Activated T-cell treated with anti-CD3 and anti-CD28 coated beads, Interleukin-2, amount 50 U/mL, for 48 hours (primary cell): ENCODE results near the gene ASF1B.
A peak's percentile ranks its signal among the peaks of the same experiment; 100 is the strongest.
"Not testable (repeated sequence)": the region's sequence is repeated elsewhere in the genome, so short reads cannot be mapped to it uniquely, and the experiment has no call there.

Source experiments
- DNase-seq, 2 experiments: peaks; one replicate each; pipeline ENCODE4 v3.0.0-alpha.2; 2020

Gene ASF1B

DNA sequence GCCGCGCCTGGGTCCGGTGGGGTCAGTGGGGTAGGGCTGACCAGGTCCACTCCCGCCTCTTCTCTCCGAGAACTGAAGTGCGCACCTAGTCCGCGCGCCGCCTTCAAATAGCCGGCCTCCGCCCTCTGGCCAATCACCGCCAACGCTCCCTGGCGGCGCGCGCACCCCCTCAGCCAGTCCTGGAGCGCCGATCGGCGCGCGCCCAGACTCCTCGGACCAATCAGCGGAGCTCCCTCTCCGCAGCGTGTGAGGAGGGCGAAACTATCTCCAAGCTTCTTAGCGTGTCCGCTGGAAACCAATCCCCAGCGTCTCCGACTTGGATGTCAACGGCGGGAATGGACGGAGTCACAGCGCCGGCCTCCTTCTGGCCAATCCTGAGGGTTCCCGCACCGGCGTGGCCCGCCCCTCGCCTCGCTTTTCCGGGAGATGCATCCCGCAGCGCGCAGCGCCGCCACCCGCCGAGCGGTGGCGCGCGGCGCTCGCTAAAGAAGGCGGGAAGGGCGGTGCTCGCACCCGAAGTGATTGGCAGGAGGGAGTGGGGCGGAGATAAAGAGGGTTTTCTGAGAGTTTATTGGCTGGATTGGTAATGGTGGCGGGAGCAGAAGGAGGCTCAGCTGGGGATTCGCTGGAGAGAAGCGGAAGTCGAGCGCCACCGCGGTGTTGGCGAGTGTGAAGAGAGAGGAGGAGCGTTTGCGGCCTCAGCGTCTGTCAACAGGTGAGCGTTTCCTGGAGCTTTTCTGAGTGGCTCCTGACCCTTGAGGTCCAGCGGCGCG is at the start of gene ASF1B:
Gene ASF1B (minus strand): TSS at position 81 of the 773 bp plus-strand sequence. CDS start 133 bp downstream, outside the sequence.
- DNase-seq: peak; percentile 97 to 98

DNA sequence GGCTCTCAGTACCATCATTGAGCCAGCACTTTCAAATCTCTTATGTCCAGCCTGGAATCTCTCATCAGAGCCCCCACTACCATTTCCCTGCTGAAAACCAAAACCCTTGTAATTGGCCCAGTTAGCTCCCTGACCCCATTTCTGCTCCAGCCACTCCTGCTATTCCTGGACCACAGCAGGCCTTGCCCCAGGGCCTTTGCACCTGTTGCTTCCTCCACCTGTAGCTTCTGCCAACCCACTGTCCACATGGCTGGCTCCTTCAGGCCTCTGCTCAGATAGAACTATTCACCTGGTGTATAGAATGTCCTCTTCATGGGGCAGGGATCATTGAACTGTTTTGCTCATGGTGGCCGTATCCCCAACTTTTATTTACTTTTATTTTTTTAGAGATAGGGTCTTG is 49.3 kb upstream of the ASF1B start:
- DNase-seq: not testable (repeated sequence)

- DNase-seq: no peak
Measured at GRCh38 chr19:14185158-14185557, 48.8 kb upstream of the ASF1B start.

- DNase-seq: no peak
Measured at GRCh38 chr19:14183741-14184350, 47.5 kb upstream of the ASF1B start.

DNA sequence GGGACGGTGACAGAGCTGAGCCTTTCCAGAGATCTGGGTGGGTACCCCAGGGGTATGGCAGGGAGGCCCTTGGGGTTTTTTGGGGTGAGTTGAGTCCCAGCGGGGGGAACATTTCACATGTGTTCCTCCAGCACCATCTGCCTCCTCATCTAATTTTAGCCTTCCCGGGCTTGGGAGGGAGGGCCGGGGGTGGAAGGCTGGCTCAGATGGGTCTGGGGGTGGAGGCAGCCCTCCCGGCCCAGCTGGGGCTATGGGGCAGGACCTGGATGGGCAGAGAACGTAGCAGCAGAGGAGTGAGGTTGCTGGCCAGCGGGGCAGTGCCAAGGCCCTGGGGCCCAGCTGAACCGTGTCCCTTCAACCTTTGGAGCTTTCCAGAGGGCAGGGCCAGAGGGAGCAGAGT is 46.1 kb upstream of the ASF1B start:
- DNase-seq: no peak

DNA sequence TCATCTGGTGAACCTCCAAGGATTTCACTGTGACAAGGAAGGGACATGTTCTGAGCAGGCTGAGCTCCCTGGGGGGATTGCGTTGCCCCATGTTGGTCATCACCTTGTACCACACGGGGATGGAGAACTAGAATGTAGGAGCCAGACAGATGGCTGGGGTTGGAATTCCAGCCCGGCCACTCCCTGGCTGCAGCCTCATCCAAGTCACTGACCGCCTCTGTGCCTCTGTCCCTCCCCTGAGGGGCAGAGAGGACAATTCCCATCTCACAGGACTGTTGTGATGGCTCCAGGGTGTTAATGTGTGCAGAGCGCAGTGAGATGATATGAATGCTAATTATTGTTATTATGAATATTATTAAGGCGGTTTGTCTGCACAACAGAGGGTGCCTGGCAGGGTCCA is 45.5 kb upstream of the ASF1B start:
- no peak for DNase-seq

DNA sequence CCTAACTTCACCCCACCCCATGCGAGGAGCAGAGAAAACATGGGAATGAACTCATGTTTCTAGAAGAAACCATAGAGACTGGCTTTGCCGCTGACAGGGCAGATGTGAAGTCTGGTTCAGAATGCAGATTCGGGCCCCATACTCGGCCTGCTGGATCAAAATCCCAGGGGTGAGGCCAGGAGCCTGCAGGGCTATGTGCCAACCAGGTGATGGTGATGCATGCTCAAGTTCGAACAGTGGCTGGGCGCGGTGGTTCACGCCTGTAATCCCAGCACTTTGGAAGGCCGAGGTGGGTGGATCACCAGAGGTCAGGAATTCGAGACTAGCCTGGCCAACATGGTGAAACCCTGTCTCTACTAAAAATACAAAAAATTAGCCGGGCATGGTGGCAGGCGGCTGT is 44.8 kb upstream of the ASF1B start:
- not testable (repeated sequence) for DNase-seq

- no peak for DNase-seq
Measured at GRCh38 chr19:14177496-14178074, 41.2 kb upstream of the ASF1B start.

DNA sequence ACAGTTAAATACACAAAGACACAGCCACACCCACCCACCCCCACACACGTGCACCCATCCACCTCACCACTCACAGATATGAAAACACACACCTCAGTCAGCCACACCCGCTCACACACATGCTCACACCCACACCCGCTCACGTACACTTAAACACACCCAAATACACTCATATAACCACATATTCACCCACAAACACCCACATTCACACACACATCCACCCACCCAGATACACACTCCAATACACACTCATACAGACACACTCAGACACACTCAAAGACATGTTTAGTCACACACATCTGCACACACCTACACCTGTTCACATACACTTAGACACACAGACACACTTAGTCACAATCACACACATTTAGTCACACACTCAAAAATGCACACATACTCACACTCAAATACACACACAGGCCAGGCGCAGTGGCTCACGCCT is 39.0 kb upstream of the ASF1B start:
- DNase-seq: no peak

DNA sequence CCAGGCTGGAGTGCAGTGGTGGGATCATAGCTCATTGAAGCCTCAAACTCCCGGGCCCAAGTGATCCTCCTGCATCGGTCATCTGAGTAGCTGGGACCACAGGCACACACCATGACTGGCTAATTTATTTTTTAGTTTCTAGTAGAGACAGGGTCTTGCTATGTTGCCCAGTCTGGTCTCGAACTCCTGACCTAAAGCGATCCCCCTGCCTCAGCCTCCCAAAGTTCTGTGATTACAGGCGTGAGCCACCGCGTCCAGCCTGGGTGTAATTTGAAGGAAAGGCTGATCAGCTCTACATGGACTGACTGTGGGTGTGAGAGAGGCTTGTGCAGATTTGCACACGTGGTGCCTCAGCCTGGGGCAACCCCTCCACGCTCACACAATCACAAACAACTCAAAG is 38.5 kb upstream of the ASF1B start:
- DNase-seq: no peak

DNA sequence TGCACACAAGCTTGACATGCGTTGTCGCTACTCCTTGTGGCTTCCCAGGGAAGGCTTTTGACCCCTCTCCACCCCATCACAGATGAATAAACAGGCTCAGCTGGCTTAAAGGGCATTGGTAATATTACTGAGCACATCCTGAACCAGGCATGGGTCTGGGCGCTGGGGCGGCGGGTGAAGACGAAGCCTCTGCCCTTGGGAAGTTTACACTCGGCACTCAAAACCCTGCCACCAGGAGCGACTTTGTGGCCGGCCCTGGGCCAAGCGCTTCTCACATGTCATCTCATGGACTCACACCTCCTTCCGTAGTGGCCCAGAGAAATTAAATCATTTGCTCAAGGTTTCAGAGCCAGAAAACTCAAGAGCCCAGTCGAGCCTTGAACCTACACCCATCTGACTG is 32.6 kb upstream of the ASF1B start:
- DNase-seq: no peak

- DNase-seq: no peak
Measured at GRCh38 chr19:14168259-14168972, 32.0 kb upstream of the ASF1B start.

DNA sequence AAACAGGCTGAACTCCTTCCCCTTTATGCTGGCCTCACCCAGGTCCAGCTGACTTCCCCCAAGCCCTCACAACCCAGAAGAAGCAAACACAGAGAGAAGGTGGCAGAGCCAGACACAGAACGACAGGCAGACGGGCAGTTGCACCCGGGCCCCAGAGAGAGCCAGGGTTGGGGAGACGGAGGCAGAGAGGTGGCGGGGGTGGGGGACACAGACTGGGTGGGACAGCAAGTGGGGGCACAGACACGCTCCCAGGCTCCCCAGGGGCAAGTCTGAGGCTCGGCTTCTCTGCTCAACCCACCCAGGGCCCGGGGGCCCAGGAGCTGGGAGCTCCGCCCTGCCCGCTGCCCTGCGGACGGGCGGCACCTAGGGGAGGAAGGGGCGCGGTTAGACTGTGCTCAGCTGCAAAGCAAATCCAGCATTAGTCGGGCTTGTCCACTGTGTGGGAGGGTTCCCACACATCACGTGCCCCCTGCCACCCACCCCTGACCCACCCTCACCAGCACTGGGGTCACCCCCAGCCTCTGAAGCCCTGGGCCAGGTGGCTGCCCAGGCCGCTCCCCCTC is 31.3 kb upstream of the ASF1B start:
- peak; percentile 30 to 33 for DNase-seq

- DNase-seq: peak in 1 of 2 experiments; percentile 26
Measured at GRCh38 chr19:14166999-14167575, 30.7 kb upstream of the ASF1B start.

DNA sequence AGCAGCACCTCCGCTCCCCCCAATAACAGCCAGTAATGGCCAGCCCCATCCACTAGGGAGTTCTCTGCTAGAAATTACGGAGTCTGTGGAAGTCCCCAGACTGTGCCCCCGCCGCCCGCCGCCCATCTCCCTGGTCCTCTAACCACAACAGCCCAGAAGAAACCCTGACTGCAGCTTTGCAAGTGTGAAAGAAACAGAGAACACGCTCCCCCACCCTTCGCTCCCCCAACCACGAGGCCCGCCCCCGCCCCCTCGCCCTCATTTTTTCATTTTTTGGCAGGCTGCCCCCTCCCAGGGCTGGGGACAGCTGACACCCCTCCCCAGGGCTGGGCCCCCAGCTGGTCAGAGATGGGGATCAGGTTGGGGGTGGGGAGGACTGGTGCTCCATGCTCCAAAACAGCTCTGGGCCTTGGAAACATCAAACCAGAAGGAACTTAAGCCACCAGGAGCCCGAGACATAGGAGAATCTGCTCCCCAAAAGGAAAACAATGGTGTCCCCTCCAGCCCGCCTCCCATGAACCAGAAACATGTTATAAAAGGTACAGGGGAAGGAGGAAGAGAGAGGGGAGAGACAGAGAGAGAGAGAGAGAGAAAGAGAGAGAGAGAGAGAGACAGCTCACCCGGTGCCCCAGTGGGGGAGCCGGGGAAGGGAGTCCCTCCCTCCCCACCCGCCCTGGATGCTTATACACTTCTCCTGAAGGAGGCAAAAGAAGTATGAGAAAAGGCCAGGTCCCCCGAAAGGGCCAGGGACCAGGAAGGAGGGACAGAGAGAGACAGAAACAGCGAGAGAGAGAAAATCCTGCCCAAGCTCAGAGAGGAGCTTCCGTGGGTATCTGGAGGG is 29.8 kb upstream of the ASF1B start:
- peak; percentile 32 to 35 for DNase-seq

DNA sequence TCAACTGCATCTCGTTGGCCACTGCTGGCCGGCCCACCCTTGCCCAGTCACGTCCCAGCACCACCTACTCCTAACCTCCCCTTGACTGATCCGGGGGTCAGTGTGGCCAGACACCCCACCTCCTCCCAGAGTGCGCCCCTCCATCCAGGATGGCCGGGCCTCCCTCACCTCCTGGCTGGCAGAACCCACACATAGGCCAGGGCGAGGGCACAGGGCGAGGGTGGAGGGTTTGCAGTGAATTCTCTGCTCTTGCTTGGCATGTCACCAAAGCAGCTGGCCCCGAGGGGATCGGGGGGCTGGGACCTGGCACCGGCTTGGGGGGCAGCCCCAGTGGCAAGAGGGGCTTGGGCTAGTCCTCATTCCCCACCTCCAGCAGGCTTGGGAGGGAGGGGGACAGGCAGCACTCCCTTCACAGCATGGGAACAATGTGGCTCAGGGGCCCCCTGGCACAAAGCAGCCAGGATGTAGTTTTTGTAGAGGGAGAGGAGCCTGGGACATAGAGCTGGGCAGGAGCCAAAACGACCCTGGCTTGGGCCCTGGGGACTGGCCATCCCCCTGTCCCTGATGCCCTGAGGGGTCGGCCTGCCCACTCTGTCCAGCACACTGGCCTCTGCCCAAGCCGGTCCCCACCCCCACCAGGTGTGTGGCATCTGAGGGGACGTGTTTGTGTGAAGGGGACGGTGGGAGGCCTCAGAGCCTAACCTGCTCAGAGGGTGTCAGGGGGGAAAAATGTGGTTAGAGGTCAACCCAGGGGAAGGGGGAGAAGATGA is 28.5 kb upstream of the ASF1B start:
- DNase-seq: no peak

- no peak for DNase-seq
Measured at GRCh38 chr19:14164082-14164481, 27.7 kb upstream of the ASF1B start.

GRCh38 chr19:14162871-14163297 is 26.5 kb upstream of the ASF1B start:
- no peak for DNase-seq

DNA sequence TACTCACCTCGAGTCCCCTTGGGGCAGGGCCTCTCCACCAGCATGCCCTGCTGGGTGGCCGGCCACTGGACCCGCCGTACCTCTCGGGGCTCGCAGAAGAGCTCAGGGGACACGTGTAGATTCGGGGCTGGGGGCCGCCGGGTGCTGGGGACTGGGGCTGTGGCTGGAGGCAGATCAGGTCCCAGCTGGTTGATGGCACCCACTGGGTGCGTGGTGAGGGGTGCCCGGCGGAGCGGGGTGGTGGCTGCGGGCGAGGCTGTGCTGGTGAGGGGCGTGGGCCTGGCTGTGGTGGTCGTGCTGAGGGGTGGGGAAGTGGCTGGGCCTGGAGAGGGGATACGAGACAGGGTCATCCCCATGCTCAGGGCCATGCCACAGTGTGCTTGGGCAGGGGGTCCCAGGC is 24.9 kb upstream of the ASF1B start:
- no peak for DNase-seq

GRCh38 chr19:14160017-14160703 is 23.8 kb upstream of the ASF1B start:
- DNase-seq: no peak
